ENCODE results near the gene LRRFIP2.
"Not testable (repeated sequence)": the region's sequence is repeated elsewhere in the genome, so short reads cannot be mapped to it uniquely, and the experiment has no call there.

Gene LRRFIP2

GRCh38 chr3:37145611-37146010, 28.8 kb downstream of the LRRFIP2 start:
- no peak for DNase-seq (ENCODE audit: low read depth in 2 of 2)

GRCh38 chr3:37144806-37145205, 29.6 kb downstream of the LRRFIP2 start:
- DNase-seq (ENCODE audit: low read depth in 2 of 2) = no peak

GRCh38 chr3:37143821-37144220, 30.6 kb downstream of the LRRFIP2 start:
- DNase-seq (ENCODE audit: low read depth in 2 of 2) = no peak

GRCh38 chr3:37141676-37142075, 32.7 kb downstream of the LRRFIP2 start:
- no peak for DNase-seq (ENCODE audit: low read depth in 2 of 2)

GRCh38 chr3:37140899-37141541, 33.4 kb downstream of the LRRFIP2 start:
- DNase-seq (ENCODE audit: low read depth in 2 of 2) = no peak

- no peak for DNase-seq (ENCODE audit: low read depth in 2 of 2)
Measured at GRCh38 chr3:37139567-37140052, 34.8 kb downstream of the LRRFIP2 start.

- no peak for DNase-seq (ENCODE audit: low read depth in 2 of 2)
Measured at GRCh38 chr3:37138816-37139215, 35.6 kb downstream of the LRRFIP2 start.

- DNase-seq (ENCODE audit: low read depth in 2 of 2) = no peak
Measured at GRCh38 chr3:37137516-37137915, 36.9 kb downstream of the LRRFIP2 start.

GRCh38 chr3:37136067-37136466, 38.3 kb downstream of the LRRFIP2 start:
- no peak for DNase-seq (ENCODE audit: low read depth in 2 of 2)

- no peak for DNase-seq (ENCODE audit: low read depth in 2 of 2)
Measured at GRCh38 chr3:37135561-37135960, 38.8 kb downstream of the LRRFIP2 start.

- DNase-seq (ENCODE audit: low read depth in 2 of 2) = no peak
Measured at GRCh38 chr3:37132334-37132733, 42.0 kb downstream of the LRRFIP2 start.

GRCh38 chr3:37131860-37132144, 42.6 kb downstream of the LRRFIP2 start:
- DNase-seq (ENCODE audit: low read depth in 2 of 2) = no peak

- no peak for DNase-seq (ENCODE audit: low read depth in 2 of 2)
Measured at GRCh38 chr3:37130984-37131859, 43.2 kb downstream of the LRRFIP2 start.

GRCh38 chr3:37130448-37130847, 43.9 kb downstream of the LRRFIP2 start:
- no peak for DNase-seq (ENCODE audit: low read depth in 2 of 2)

- no peak for DNase-seq (ENCODE audit: low read depth in 2 of 2)
Measured at GRCh38 chr3:37129871-37130270, 44.5 kb downstream of the LRRFIP2 start.

GRCh38 chr3:37127340-37127739, 47.0 kb downstream of the LRRFIP2 start:
- DNase-seq (ENCODE audit: low read depth in 2 of 2) = no peak

- DNase-seq (ENCODE audit: low read depth in 2 of 2) = no peak
Measured at GRCh38 chr3:37126856-37127255, 47.5 kb downstream of the LRRFIP2 start.

- no peak for DNase-seq (ENCODE audit: low read depth in 2 of 2)
Measured at GRCh38 chr3:37125195-37126073, 48.9 kb downstream of the LRRFIP2 start.

GRCh38 chr3:37124435-37124834, 49.9 kb downstream of the LRRFIP2 start:
- DNase-seq (ENCODE audit: low read depth in 2 of 2) = no peak

- no peak for DNase-seq (ENCODE audit: low read depth in 2 of 2)
Measured at GRCh38 chr3:37123292-37123691, 51.1 kb downstream of the LRRFIP2 start.

GRCh38 chr3:37122069-37122468, 52.3 kb downstream of the LRRFIP2 start:
- DNase-seq (ENCODE audit: low read depth in 2 of 2) = not testable (repeated sequence)

- DNase-seq (ENCODE audit: low read depth in 2 of 2) = no peak
Measured at GRCh38 chr3:37118163-37118562, 56.2 kb downstream of the LRRFIP2 start.
